ENCODE measurements around the gene FAF1. TPM values are rescaled to one million over a fixed set of nuclear protein-coding genes. Genes with fewer than 3 reads are reported as not detected.

The FAF1 gene
- total and polyA plus RNA-seq, 2 of the 8 experiments (the other 6 are each of a cell fraction or from before 2014, with no cell fraction given) = 10.8 to 65.9 TPM

GRCh38 chr1:50981741-50982140 is 21.7 kb upstream of the FAF1 start:
- no peaks in the 10 kb centered on the region for H3K79me1 ChIP-seq (ENCODE audit: low read depth, low read length)
- H3K18ac ChIP-seq (ENCODE audit: extremely low read depth, low read length) = no peak overlapping the region
- H2AFZ ChIP-seq (ENCODE audit: low read length) = no peak overlapping the region
- no peak overlapping the region for H4K91ac ChIP-seq (replicated peaks; ENCODE audit: insufficient read length, low read length)
- no peak overlapping the region for H2BK5ac ChIP-seq (ENCODE audit: low read depth, low read length)
- TF ChIP-seq SP1 (IDR thresholded peaks at IDR 0.05; ENCODE audit: low read depth, low read length) = no peak
- no peak for TF ChIP-seq PHF8 (conservative IDR thresholded peaks at IDR 0.05; ENCODE audit: low read depth, low read length)
- no peak for TF ChIP-seq BACH1 (IDR thresholded peaks at IDR 0.05; ENCODE audit: low read length)
- TF ChIP-seq CTBP2 (IDR thresholded peaks at IDR 0.05; ENCODE audit: borderline replicate concordance, insufficient read depth, insufficient read length, low read length) = no peak
- TF ChIP-seq HDAC6 (IDR thresholded peaks at IDR 0.05; ENCODE audit: low read depth, low read length) = no peak
- no peak for TF ChIP-seq FOSL1 (IDR thresholded peaks at IDR 0.05; ENCODE audit: insufficient read depth, low read depth, low read length)
- TF ChIP-seq TAF7 (optimal IDR thresholded peaks at IDR 0.05; ENCODE audit: borderline replicate concordance, low read depth, low read length) = no peak
- TF ChIP-seq JUN (IDR thresholded peaks at IDR 0.05; ENCODE audit: low read depth, low read length) = no peak
- TF ChIP-seq CBX5 (IDR thresholded peaks at IDR 0.05; ENCODE audit: low read depth, low read length) = no peak
- TF ChIP-seq GTF2F1 (IDR thresholded peaks at IDR 0.05; ENCODE audit: borderline replicate concordance, low read depth, low read length) = no peak
- TF ChIP-seq SIN3A (conservative IDR thresholded peaks at IDR 0.05 in 1 of 2, IDR thresholded peaks at IDR 0.05 in 1 of 2; ENCODE audit: low read depth in 1 of 2, low read length in 2 of 2) = no peak
- no peak for TF ChIP-seq EZH2 (IDR thresholded peaks at IDR 0.05; ENCODE audit: low read depth, low read length, severe bottlenecking)
- no peak for TF ChIP-seq KDM4A (IDR thresholded peaks at IDR 0.05; ENCODE audit: low read depth, low read length, severe bottlenecking)
- H3K56ac ChIP-seq (replicated peaks; ENCODE audit: insufficient read length, low read depth, low read length) = no peak overlapping the region
- H2BK12ac ChIP-seq (ENCODE audit: low read depth, low read length) = no peak overlapping the region
- H3K23me2 ChIP-seq (ENCODE audit: low read depth, low read length) = peaks cover 3% of the 10 kb centered on the region; the same call in 1 of the 2 replicates
- H2AK5ac ChIP-seq (ENCODE audit: low read depth, low read length) = no peak overlapping the region
- H3K27me3 ChIP-seq (replicated peaks in 1 of 4; ENCODE audit: control insufficient read depth in 3 of 4, extremely low read depth in 1 of 4, insufficient read depth in 3 of 4, low read length in 3 of 4) = peaks cover 13 to 52% (median 30%) of the 10 kb centered on the region in 4 experiments
- DNase-seq (ENCODE audit: low read depth in 1 of 2, low spot score in 2 of 2) (no peak), FAIRE-seq (no peak)
- ChIA-PET POLR2A (ENCODE audit: partially characterized antibody) (no interaction called here), CTCF (ENCODE audit: partially characterized antibody) (interaction anchor here (0.8 kb wide), 1 partner anchor 13 kb away, joined by 3 read pairs; no protein-coding TSS in a partner anchor)
- H3K9ac ChIP-seq (replicated peaks in 1 of 4; ENCODE audit: extremely low read depth in 1 of 4, low read depth in 3 of 4, low read length in 3 of 4) = no peak overlapping the region
- no peak overlapping the region for H2BK15ac ChIP-seq (ENCODE audit: low read length)
- H3K79me2 ChIP-seq (ENCODE audit: control insufficient read depth in 1 of 2, insufficient read depth in 2 of 2, low read length in 2 of 2) = no peaks in the 10 kb centered on the region
- no peak overlapping the region for H3K4ac ChIP-seq (replicated peaks; ENCODE audit: insufficient read length, low read depth, low read length)
- H3K14ac ChIP-seq (ENCODE audit: insufficient read length) = no peak overlapping the region
- no peak overlapping the region for H3K4me2 ChIP-seq (ENCODE audit: insufficient read depth in 1 of 2, low read depth in 2 of 2, low read length in 2 of 2)
- 75% methylated on average over 1 of the region's 1 CpG; no CpG with 5 or more reads in 1 of the 2 experiments for WGBS, 2 experiments (ENCODE audit: extremely low coverage in 1 of 2, insufficient coverage in 1 of 2, insufficient read length in 1 of 2, insufficient replicate concordance in 2 of 2, low coverage in 1 of 2, low lambda C conversion rate in 2 of 2, missing lambda C conversion rate in 1 of 2)
- H4K20me1 ChIP-seq (replicated peaks in 1 of 2; ENCODE audit: control insufficient read depth in 1 of 2, insufficient read depth in 2 of 2, low read length in 2 of 2) = peaks cover under 1 to 4% of the 10 kb centered on the region in 2 experiments
- H3K27ac ChIP-seq (ENCODE audit: low read depth, low read length) = no peak overlapping the region
- no peaks in the 10 kb centered on the region for H3K9me3 ChIP-seq (ENCODE audit: insufficient read depth in 2 of 2, low read depth in 1 of 2, low read length in 1 of 2)
- H3K4me3 ChIP-seq (ENCODE audit: extremely low read depth in 1 of 4, insufficient read depth in 2 of 4, low read depth in 3 of 4, low read length in 4 of 4) = no peak overlapping the region
- no peak overlapping the region for H4K5ac ChIP-seq (ENCODE audit: insufficient read length, low read depth, low read length)
- no peak overlapping the region for H4K8ac ChIP-seq (ENCODE audit: extremely low read depth, insufficient read depth, low read length)
- H2BK20ac ChIP-seq (ENCODE audit: low read length) = no peak overlapping the region
- peaks cover 0 to 2% (median under 1%) of the 10 kb centered on the region in 4 experiments; a peak in 3 of 7 replicates for H3K4me1 ChIP-seq (replicated peaks in 1 of 4; ENCODE audit: control insufficient read depth in 3 of 4, insufficient read depth in 4 of 4, low read length in 3 of 4)
- no peaks in the 10 kb centered on the region for H3K36me3 ChIP-seq (ENCODE audit: control insufficient read depth in 2 of 4, insufficient read depth in 4 of 4, low read length in 3 of 4)
- no peak overlapping the region for H3K23ac ChIP-seq (ENCODE audit: insufficient read length)
- no peak overlapping the region for H2BK120ac ChIP-seq (replicated peaks; ENCODE audit: low read depth, low read length)

All from H1 (cell line).